ENCODE data around the gene ATP8B4. TPM values are rescaled to one million over a fixed set of nuclear protein-coding genes. Genes with fewer than 3 reads are reported as not detected.

ATP8B4 gene
- total RNA-seq, 1 experiment from 2014 or later = 0.36 TPM

GRCh38 chr15:50064673-50065072 lies 54.4 kb downstream of the ATP8B4 start:
- no peak for DNase-seq (ENCODE audit: low read depth)

- DNase-seq (ENCODE audit: low read depth) = no peak
Measured at GRCh38 chr15:50063226-50063625, 55.8 kb downstream of the ATP8B4 start.

GRCh38 chr15:50061503-50061902 lies 57.5 kb downstream of the ATP8B4 start:
- DNase-seq (ENCODE audit: low read depth) = no peak

GRCh38 chr15:50059883-50060282 lies 59.1 kb downstream of the ATP8B4 start:
- no peak for DNase-seq (ENCODE audit: low read depth)

GRCh38 chr15:50059203-50059772 lies 59.7 kb downstream of the ATP8B4 start:
- no peak for DNase-seq (ENCODE audit: low read depth)

- peak; percentile 43 for DNase-seq (ENCODE audit: low read depth)
Measured at GRCh38 chr15:50057905-50058639, 61.0 kb downstream of the ATP8B4 start.

GRCh38 chr15:50057196-50057595 lies 61.8 kb downstream of the ATP8B4 start:
- no peak for DNase-seq (ENCODE audit: low read depth)

- no peak for DNase-seq (ENCODE audit: low read depth)
Measured at GRCh38 chr15:50055750-50056157, 63.3 kb downstream of the ATP8B4 start.

- DNase-seq (ENCODE audit: low read depth) = peak; percentile 60
Measured at GRCh38 chr15:50055332-50055731, 63.7 kb downstream of the ATP8B4 start.

GRCh38 chr15:50053055-50053856 lies 65.8 kb downstream of the ATP8B4 start:
- DNase-seq (ENCODE audit: low read depth) = no peak

- peak; percentile 73 for DNase-seq (ENCODE audit: low read depth)
Measured at GRCh38 chr15:50051811-50052419, 67.1 kb downstream of the ATP8B4 start.

- DNase-seq (ENCODE audit: low read depth) = no peak
Measured at GRCh38 chr15:50050986-50051743, 67.9 kb downstream of the ATP8B4 start.

GRCh38 chr15:50049871-50050270 lies 69.2 kb downstream of the ATP8B4 start:
- peak; percentile 16 for DNase-seq (ENCODE audit: low read depth)

- DNase-seq (ENCODE audit: low read depth) = peak; percentile 22
Measured at GRCh38 chr15:50046867-50047266, 72.2 kb downstream of the ATP8B4 start.

GRCh38 chr15:50046159-50046558 lies 72.9 kb downstream of the ATP8B4 start:
- no peak for DNase-seq (ENCODE audit: low read depth)

- DNase-seq (ENCODE audit: low read depth) = no peak
Measured at GRCh38 chr15:50044904-50045303, 74.1 kb downstream of the ATP8B4 start.

GRCh38 chr15:50044406-50044805 lies 74.6 kb downstream of the ATP8B4 start:
- DNase-seq (ENCODE audit: low read depth) = no peak

GRCh38 chr15:50042775-50043174 lies 76.3 kb downstream of the ATP8B4 start:
- DNase-seq (ENCODE audit: low read depth) = no peak

- no peak for DNase-seq (ENCODE audit: low read depth)
Measured at GRCh38 chr15:50030456-50030855, 88.6 kb downstream of the ATP8B4 start.

- no peak for DNase-seq (ENCODE audit: low read depth)
Measured at GRCh38 chr15:50028326-50028725, 90.7 kb downstream of the ATP8B4 start.

- DNase-seq (ENCODE audit: low read depth) = no peak
Measured at GRCh38 chr15:50024281-50024680, 94.8 kb downstream of the ATP8B4 start.

- DNase-seq (ENCODE audit: low read depth) = no peak
Measured at GRCh38 chr15:50018491-50018890, 100.5 kb downstream of the ATP8B4 start.
